CD4-positive, alpha-beta T cell treated with Interleukin-17A for 4 hours (primary cell): Measurements from ENCODE around the gene XRN2.

Experiments used
- DNase-seq: peaks from one replicate; pipeline ENCODE4 v3.0.0-alpha.2; 2020; ENCODE audit warnings: mixed read lengths

Gene XRN2, protein sequence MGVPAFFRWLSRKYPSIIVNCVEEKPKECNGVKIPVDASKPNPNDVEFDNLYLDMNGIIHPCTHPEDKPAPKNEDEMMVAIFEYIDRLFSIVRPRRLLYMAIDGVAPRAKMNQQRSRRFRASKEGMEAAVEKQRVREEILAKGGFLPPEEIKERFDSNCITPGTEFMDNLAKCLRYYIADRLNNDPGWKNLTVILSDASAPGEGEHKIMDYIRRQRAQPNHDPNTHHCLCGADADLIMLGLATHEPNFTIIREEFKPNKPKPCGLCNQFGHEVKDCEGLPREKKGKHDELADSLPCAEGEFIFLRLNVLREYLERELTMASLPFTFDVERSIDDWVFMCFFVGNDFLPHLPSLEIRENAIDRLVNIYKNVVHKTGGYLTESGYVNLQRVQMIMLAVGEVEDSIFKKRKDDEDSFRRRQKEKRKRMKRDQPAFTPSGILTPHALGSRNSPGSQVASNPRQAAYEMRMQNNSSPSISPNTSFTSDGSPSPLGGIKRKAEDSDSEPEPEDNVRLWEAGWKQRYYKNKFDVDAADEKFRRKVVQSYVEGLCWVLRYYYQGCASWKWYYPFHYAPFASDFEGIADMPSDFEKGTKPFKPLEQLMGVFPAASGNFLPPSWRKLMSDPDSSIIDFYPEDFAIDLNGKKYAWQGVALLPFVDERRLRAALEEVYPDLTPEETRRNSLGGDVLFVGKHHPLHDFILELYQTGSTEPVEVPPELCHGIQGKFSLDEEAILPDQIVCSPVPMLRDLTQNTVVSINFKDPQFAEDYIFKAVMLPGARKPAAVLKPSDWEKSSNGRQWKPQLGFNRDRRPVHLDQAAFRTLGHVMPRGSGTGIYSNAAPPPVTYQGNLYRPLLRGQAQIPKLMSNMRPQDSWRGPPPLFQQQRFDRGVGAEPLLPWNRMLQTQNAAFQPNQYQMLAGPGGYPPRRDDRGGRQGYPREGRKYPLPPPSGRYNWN

DNA sequence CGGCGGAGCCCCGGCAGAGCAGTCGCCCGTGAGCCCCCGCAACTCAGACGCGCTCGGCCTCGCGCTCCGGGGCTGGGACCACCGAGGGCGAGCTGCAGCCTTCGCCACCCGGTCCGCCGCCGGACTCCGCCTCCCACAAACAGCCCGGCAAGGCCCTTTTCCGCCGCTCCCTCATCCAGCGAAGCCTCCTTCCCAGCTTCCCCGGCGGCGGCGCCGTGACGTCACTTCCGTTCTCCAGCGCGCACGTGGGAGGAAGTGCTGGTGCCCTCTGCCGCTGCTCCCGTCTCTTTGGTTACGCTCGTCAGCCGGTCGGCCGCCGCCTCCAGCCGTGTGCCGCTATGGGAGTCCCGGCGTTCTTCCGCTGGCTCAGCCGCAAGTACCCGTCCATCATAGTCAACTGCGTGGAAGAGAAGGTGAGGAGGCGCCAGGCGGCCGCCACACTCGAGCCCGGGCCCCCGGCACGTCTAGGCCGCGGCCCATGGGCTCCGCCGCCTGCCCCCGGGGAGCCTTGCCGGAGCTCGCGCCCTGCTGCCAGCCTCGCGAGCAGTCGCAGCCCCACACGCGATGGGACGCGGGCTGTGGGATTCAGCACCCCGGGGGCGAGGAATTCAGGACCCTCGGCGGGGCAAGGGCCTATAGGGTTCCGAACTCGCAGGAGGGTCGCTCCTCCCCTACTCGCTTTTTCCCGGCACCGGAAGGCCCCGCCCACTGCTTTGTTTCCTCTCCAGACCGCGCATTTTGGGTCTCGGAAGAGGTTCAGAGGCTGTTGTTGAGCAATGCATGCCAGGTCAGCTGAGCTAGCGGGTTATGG is at the start of gene XRN2:
TSS of gene XRN2 (plus strand) at position 271 of the 811 bp plus-strand sequence. CDS start at position 339, 68 bp downstream.
- DNase-seq, result peak; percentile 97

DNA sequence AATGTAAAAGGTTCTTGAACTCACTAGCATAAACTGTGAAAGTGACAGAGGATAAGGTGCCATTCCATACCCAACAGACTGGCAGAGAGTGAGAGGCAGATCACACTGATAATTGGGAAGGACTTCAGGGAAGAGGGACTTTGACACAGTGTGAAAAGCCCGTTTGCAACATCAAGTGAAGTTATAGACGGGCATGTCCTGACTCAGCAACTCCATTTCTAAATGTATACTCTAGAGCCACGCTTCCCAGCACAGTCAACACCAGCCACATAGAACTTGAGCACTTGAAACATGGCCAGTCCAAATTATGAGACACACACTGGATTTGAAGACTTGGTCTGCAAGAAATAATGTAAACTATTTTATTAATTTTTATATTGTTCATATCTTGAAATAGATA is 45.9 kb upstream of the XRN2 start:
- DNase-seq, result no peak

DNA sequence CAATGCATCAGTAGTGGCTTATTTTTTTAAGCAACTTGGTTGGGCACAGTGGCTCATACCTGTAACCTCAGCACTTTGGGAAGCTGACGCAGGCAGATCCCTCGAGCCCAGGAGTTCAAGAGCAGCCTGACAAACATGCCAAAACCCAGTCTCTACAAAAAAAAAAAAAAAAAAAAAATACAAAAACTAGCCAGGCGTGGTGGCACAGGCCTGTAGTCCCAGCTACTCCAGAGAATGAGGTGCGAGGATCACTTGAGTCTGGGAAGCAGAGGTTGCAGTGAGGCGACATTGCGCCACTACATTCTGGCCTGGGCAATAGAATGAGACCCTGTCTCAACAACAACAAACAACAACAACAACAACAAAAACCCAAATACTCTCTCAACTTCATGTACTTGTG is 44.7 kb upstream of the XRN2 start:
- DNase-seq, result no peak

DNA sequence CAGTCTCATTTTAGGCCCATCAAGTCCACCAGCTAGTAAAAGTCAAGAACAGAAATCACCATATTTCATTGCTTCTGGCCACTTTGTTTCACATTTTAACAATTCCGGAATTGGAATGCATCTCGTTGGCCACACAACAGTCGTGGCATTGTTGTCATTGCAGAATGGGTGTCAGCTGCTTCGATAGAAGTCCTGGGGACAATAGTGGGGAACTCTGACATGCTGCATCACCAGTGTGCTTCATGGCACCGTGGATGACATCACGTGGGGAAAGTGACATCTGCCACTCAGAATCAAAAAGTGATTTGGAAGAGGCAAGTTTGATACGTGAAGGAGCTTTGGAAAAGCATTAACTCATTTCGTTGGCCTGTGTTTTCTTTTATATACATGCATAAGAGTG is 43.8 kb upstream of the XRN2 start:
- DNase-seq, result no peak

DNA sequence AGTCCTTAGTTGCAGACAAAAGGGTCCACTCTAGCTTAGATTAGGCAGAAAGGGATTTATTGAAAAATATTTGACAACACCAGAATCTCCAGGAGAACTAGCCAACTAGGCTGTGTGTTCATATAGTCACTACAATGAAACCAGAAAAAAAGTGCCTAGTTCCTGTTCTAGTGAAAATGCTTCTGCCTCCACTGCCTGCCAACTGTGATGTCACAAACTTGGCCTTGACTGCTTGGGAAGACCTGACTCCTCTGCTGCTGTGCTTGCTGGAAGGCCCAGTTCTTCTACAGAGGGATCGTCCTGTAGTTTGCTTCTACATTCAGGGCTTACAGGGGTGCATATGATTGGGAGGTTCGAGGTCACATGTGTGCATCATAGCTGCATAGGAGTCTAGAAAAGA is 40.3 kb upstream of the XRN2 start:
- DNase-seq, result no peak

DNA sequence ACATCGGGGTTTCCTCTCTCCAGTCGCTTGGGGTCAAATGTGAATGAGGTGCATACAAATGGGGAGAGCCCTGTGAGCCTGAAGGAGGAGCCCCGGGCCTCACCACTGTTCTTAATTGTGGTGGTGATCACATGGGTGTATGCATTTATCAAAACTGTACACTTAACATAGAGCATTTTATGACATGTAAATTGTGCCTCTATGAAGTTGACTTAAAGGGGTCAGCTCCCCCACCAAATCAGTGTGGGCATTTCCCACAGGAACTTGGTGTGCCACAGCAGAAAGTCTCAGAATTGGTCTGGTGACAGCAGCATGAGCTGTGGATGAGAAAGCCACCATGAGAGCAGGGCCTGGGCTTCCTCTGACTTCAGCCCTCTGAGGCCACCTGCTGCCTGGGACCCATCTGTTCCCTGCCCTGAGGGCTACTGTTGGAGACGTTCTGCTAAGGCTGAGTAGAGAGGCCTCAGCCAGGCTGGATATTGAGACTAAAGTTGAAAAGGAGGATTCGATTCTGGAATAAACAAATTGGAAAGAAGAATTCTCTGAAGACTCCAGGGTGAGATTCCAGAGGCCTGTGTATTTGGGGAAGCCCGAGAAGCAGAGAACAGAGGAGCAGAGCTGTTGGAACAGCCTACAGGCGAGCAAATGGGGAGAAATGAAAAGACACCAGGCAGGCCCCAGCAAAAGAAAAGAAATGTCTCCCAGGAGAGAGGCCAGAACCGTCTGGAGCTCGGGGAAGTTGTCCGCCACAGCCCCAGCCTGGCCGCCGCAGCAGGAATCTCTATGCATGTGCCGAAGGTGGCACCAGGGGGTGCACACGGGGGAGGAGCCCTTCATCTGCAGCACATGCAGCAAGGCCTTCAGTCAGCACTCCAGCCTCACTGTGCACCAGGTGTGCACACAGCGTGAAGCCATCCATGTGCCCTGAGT is 37.6 kb upstream of the XRN2 start:
- no peak for DNase-seq

DNA sequence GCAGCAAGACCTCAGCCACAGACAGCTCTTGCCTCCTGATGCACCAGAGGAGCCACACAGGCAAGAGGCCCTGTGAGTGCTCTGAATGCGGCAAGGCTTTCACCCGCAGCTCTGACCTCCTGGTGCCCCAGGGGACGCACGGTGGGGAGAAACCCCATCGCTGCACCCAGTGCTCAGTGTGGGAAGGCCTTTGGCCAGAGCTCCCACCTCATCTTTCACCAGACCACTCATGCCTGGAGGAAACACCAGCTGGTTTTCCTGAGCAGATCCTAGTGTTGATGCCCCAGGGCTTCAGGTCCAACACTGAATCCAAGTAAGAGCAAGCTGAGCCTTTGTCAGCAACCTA is 37.0 kb upstream of the XRN2 start:
- DNase-seq, result no peak

DNA sequence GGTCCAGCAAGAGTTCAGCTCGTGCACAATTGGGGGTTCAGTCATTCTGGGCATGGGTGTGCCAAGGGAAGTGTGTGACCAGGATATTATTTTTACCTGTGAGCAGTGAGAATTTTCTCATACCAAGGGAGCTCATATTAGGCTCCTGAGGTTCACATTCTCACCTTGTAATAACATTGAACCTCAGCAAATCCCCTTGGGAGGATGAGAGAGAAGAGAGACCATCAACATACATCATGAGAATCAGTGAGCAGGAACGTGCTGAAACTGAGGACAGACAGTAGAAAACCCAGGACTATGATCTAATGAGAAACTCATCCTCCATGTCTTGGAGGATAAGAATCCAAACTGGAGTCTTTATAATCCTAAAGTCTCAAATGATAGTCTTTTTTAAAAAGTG is 33.4 kb upstream of the XRN2 start:
- DNase-seq, result no peak

DNA sequence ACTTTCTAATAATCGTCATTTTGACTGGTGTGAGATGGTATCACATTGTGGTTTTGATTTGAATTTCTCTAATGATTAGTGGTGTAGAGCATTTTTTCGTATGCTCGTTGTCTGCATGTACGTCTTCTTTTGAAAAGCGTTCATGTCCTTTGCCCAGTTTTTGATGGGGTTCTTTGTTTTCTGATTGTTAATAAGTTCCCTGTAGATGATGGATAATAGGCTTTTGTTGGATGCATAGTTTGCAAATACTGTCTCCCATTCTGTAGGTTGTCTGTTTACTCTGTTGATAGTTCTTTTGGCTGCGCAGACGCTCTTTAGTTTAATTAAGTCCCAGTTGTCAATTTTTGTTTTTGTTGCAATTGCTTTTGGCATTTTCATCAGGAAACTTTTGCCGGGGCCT is 32.3 kb upstream of the XRN2 start:
- DNase-seq, result no peak

DNA sequence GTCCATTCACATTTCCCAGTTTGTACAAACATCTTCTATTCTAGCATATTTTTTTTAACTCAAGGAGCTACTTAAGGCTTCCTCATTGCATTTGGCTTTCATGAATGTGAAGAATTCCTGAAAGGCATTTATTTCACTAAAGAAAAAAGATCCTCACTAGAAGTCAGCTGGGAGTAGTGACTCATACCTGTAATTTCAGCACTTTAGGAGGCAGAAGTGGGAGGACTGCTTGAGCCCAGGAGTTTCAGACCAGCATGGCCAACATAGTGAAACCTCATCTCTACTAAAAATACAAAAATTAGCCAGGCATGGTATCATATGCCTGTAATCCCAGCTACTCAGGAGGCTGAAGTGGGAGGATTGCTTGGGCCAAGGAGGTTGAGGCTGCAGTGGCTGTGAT is 30.9 kb upstream of the XRN2 start:
- no peak for DNase-seq

DNA sequence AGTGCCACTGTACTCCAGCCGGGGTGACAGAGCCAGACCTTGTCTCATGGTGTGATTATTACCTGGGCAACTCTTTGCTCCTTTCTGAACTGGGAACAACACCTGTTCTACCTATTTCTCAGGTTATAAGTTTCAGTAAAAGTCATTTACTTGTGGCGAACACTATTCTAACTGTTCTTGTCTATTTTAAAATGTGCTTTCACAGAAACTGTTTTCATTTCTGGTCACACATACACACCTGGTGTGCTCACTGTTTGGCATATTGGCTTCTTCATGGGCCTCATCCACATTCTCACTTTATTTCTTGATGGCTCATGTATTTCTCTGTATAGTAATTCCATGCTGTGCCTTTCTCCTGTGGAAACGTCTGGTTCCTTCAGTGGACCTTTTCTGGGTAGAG is 30.5 kb upstream of the XRN2 start:
- DNase-seq, result no peak

DNA sequence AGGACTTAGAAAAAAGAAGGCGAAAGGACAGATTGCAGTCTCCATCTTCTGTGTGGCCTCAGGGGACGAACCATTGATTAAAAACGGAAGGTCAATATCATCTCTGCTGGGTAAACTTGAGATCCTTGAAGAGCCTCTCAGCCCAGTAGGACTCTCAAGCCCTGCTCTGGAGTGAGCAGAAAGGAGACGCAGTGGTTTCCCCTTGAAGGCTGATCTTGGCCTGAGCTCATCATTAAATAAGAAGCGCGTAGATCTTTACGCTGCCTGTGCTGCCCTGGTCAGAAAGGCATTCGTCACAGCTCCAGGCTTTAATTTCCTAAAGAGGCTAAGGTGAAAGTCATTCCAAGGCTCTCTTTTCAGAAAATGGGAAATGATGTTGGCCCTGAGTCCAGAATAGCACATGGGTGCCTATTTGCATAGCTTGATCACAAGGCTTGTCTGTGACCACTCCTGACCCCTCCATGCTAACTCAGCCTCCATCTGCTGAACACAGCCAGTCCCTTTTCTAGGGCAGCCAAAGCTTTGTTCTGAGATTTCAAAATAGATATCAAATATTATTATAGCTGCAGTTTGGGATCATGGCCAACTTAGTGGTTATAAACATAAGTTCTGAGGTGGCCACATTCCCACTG is 29.3 kb upstream of the XRN2 start:
- DNase-seq, result no peak

DNA sequence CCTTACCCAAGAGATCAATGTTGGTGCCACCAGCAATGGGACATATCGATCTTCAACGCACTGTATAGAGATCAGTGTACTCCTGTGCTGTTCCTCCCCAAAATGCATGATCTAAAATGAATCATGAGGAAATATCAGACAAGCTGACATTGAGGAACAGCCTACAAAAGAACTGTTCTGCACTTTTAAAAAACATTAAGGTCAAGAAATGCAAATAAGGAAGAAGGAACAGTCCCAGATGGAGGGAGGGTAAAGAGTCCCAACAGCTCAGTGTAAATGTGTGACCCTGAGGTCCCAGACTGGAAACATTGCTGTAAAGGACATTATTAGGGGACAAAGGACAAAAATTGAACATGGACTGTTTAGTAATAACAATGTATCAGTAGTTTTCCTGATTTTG is 24.3 kb upstream of the XRN2 start:
- DNase-seq, result no peak

DNA sequence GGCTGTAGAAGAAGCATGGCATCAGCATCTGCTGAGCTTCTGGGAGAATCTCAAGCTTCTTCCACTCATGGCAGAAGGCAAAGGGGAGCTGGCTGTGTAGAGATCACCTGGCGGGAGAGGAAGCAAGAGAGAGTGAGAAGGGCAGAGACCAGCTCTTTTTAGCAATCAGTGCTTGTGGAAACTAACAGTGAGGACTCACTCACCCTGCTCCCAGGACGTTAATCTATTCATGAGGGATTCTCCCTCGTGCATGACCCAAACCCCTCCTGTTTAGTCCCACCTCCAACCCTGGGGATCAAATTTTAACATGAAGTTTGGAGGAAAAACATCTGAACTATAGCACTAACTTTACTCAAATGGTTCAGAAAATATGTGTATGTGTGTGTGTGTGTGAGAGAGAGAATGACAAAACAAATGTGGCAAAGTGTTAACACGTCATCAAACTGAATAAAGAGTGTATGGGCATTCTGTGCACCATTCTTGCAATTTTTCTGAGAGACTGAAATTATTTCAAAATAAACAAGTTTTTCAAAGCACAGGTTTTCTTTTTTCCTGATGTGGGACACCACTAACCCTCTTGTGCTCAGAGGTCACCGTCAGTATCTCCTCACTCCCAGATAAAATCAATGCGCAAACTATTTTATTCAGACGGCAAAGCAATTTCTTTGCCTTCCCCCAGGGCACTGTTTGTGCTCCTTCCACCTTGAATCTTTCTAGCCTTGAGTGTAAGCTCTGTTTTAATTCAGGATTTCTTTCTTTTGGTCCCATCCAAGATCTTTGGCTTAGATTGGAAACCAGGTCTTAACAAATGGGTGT is 23.2 kb upstream of the XRN2 start:
- DNase-seq, result no peak

DNA sequence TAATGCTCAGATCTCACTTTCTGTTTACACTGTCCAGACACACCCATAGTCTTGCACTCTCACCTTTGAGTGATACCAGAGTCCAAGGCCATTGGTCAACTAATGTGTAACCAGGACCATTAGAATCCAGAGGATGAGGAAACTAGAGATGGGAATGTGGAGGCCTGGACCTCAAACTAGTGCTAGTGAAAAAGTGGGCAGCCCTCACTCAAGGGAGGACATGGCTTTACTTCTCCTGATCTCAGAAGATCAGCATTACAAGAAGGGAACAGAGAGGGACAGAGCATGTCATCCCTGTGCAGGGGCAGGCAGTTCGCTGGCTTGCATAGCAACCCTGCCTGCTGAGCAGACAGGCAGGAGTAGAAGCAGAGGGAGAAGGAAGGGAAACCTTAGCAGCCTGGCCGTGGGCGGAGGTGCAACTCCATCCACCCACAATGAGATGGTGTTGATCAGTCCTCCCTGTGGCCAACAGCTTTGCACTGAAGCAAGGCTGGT is 22.6 kb upstream of the XRN2 start:
- no peak for DNase-seq

DNA sequence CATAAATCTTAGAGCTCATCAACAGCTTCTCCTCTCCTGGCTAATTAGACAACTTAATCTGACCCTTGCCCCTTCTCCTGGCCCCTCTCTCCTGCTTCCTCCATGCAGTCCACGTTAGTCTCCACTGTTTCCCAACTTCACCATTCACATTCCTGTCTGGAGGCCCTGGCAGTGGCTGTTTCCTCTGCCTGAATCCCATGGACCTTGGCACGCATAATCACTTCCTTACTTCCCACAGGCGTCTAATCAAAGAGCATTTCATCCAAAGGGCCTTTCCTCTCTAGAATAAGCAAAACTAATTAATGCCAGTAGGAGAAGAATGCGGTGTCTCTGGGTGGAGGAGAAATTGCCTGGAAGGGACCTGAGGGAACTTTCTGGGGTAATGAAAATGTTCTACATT is 16.4 kb upstream of the XRN2 start:
- no peak for DNase-seq

DNA sequence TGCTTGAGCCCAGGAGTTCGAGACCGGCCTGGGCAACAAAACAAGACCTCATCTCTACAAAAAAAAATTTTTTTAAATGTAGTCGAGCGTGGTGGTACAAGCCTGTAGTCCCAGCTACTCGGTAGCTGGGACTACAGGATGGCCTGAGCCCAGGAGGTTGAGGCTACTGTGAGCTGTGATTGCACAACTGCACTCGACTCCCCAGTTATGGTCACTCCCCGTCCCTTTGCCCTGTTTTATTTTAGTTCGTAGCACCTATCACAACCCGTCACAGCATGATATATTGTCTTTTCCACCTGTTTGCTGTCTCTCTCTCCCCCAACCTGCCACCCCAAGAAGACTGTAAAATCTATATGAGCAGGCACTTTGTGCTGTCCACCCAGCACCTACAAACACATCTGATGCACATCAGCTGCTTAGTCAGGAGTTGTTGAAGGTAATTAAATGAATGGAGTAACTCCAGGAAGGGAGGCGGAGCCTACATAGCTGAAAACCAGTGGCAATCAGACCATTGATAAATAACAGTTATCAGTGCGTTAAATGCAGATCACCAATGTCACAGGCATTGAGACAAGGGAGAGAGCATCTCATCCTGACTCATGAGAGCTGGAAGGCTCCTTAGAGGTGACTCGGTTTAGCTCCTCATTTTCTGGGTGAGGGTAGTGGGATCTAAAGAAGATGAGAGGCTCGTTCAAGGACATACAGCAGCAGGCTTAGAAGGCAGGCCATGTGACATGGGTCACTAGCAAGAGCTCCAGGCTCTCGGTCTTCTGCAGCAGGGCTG is 14.4 kb upstream of the XRN2 start:
- no peak for DNase-seq

DNA sequence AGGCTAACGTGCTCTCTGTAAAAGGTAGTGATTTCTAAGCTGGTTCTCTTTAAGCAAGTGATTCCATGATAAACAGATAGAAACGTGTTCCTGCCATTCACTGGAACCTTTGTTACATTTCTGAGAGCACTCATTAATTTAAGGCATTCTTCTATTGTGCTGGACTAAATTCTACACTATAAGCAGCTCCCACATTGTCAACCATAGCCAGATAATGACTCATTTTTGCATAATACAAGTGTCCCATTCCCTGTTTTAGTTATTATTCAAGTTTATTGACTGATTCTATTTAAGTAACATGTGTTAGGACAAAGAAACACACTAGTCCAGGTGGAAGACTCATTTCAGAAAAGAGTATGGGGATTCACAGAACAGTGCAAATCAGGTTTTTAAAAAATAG is 13.5 kb upstream of the XRN2 start:
- no peak for DNase-seq

DNA sequence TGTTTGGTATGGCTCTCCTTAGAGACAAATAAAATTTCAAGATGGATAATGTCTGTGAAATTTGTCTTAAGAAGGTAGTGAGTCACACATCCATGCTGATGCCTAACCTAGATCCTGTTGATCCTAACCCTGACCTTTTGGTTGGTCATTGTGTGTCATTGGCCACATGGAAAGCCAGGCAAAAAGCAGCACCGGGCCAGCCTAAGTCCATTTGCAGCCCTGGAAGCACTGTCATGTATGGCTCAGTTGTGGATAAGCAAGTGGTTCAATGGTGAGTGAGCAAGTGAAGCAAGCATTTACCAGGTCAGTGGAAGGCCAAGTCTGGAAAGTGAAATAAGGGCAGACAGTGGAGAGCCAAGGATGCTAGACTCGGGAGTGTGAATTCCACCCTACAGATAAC is 12.1 kb upstream of the XRN2 start:
- no peak for DNase-seq

DNA sequence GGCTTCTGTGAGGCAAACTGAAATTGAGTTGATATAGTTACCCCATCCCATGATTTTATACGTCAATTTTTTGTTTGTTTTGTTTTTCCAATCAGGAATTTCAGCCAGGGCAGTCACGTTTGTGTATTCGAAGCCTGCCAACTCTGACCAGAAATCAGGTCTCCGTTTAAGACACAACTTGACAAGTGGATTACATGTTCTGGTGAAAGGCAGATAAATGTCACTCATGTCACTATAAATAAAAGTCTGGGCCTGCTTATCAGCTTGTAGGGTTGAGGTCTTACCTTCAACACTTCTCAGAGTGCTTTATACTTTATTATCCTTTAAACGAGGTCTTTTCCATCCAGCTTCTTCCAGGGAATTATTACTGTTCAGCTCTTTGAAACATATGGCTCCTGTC is 8.4 kb upstream of the XRN2 start:
- no peak for DNase-seq
